ENCODE measurements around the gene UGT1A6. TPM values are rescaled to one million over a fixed set of nuclear protein-coding genes. Genes with fewer than 3 reads are reported as not detected.

Gene UGT1A6
- total and polyA plus RNA-seq, 2 of the 13 experiments (the other 11 are each of a cell fraction or from before 2014, with no cell fraction given): 0.25 TPM; not detected in 1

- CTCF ChIA-PET (ENCODE audit: low intra/inter-chr PET ratio, low total read pairs): no interaction called here
- ATAC-seq: no peak
- TF ChIP-seq ZNF615 (CRISPR knock-in tag; IDR thresholded peaks at IDR 0.05; ENCODE audit: borderline replicate concordance) (no peak), SNAPC2 (CRISPR knock-in tag; IDR thresholded peaks at IDR 0.05) (no peak), FOXK1 (CRISPR knock-in tag; IDR thresholded peaks at IDR 0.05; ENCODE audit: borderline replicate concordance, low read depth) (no peak), GFI1 (CRISPR knock-in tag; IDR thresholded peaks at IDR 0.05; ENCODE audit: borderline replicate concordance) (no peak), DNMT1 (CRISPR knock-in tag; IDR thresholded peaks at IDR 0.05) (no peak), TERF1 (CRISPR knock-in tag; IDR thresholded peaks at IDR 0.05) (no peak), REXO4 (CRISPR knock-in tag; IDR thresholded peaks at IDR 0.05; ENCODE audit: borderline replicate concordance) (no peak), ZSCAN29 (CRISPR knock-in tag; conservative IDR thresholded peaks at IDR 0.05) (no peak), CCDC6 (CRISPR knock-in tag; IDR thresholded peaks at IDR 0.05) (no peak), TFE3 (CRISPR knock-in tag; IDR thresholded peaks at IDR 0.05) (no peak), RERE (CRISPR knock-in tag; IDR thresholded peaks at IDR 0.05; ENCODE audit: low read depth) (no peak), ARID5B (CRISPR knock-in tag; IDR thresholded peaks at IDR 0.05) (no peak), CCAR2 (optimal IDR thresholded peaks at IDR 0.05; ENCODE audit: low read depth, low read length) (no peak)
These were observed 79.9 kb downstream of the UGT1A6 start for GRCh38 chr2:233772583-233772982.

More at GRCh38 chr2:233772583-233772982, 79.9 kb downstream of the UGT1A6 start:
- Histone ChIP-seq H3K27ac (ENCODE audit: extremely low read length, insufficient read depth, low read length) (no peak overlapping the region), H3K9me3 (ENCODE audit: low read length) (peaks cover 5% of the 10 kb centered on the region; the same call in 1 of the 2 replicates), H3K4me1 (ENCODE audit: insufficient read depth, low read length) (no peaks in the 10 kb centered on the region), H3K27me3 (ENCODE audit: control insufficient read depth in 1 of 2, insufficient read depth in 2 of 2, low read length in 2 of 2) (peaks cover 1 to 44% of the 10 kb centered on the region in 2 experiments; a peak in 4 of 5 replicates), H2AFZ (ENCODE audit: low read length) (no peak overlapping the region), H3K4me3 (replicated peaks in 1 of 3; ENCODE audit: insufficient read depth in 1 of 3, low read depth in 2 of 3, low read length in 3 of 3) (no peak overlapping the region), H3K36me3 (replicated peaks in 1 of 2; ENCODE audit: control insufficient read depth in 1 of 2, insufficient read depth in 2 of 2, low read length in 2 of 2) (no peaks in the 10 kb centered on the region), H3K79me2 (ENCODE audit: insufficient read depth, low read length) (no peaks in the 10 kb centered on the region), H4K20me1 (ENCODE audit: insufficient read depth, low read length) (no peaks in the 10 kb centered on the region), H3K4me2 (ENCODE audit: low read depth, low read length) (no peak overlapping the region), H3K9ac (ENCODE audit: insufficient read depth, low read depth, low read length) (no peak overlapping the region)
- FAIRE-seq (no peak), DNase-seq (ENCODE audit: low spot score) (no peak)
- in situ Hi-C loops (cut with HindIII; ENCODE audit: extremely low pct_ligation_motif_present, low pct_unique_long_range_greater_than_20kb): no loop called here
- 59% methylated on average over 5 of the region's 5 CpGs for WGBS (ENCODE audit: low lambda C conversion rate)
- intact Hi-C loops (cut with micrococcal nuclease; ENCODE audit: unreplicated experiment): no loop called here
- POLR2A ChIA-PET: no interaction called here
- BruUV-seq (replicated peaks): no TSS peak

Data from HepG2 (cell line).